IMR-90 (cell line): ENCODE measurements around the gene ATXN1. TPM values are rescaled to one million over a fixed set of nuclear protein-coding genes. Genes with fewer than 3 reads are reported as not detected.

Source experiments
- RAD21 ChIP-seq: IDR thresholded peaks from 2 replicates; pipeline ENCODE4 v1.6.1; 2012; ENCODE audit warnings: low read length, improper control_type of control experiment
- polyA plus RNA-seq, 3 experiments: library from polyadenylated mRNA; depleted of rRNA; stranded (reverse); fragments of >200 nt; gene quantifications; 2 replicates each; pipeline ENCODE4 v1.2.3, GENCODE V29; 2012; ENCODE audit warnings: low replicate concordance in 1 of 3
- total RNA-seq: library from RNA; depleted of rRNA; stranded (reverse); fragments of >200 nt; gene quantifications from 2 replicates; pipeline ENCODE4 v1.2.3, GENCODE V29; 2012
- TF ChIP-seq, protein P1 (sequence below): conservative IDR thresholded peaks from 2 replicates; pipeline ENCODE4 v1.5.1; 2012; ENCODE audit warnings: mild to moderate bottlenecking, low read depth, low read length, improper control_type of control experiment

The ATXN1 gene
- total and polyA plus RNA-seq, 2 of the 4 experiments (the other 2 are of a cell fraction) = 7.3 to 11.1 TPM

DNA sequence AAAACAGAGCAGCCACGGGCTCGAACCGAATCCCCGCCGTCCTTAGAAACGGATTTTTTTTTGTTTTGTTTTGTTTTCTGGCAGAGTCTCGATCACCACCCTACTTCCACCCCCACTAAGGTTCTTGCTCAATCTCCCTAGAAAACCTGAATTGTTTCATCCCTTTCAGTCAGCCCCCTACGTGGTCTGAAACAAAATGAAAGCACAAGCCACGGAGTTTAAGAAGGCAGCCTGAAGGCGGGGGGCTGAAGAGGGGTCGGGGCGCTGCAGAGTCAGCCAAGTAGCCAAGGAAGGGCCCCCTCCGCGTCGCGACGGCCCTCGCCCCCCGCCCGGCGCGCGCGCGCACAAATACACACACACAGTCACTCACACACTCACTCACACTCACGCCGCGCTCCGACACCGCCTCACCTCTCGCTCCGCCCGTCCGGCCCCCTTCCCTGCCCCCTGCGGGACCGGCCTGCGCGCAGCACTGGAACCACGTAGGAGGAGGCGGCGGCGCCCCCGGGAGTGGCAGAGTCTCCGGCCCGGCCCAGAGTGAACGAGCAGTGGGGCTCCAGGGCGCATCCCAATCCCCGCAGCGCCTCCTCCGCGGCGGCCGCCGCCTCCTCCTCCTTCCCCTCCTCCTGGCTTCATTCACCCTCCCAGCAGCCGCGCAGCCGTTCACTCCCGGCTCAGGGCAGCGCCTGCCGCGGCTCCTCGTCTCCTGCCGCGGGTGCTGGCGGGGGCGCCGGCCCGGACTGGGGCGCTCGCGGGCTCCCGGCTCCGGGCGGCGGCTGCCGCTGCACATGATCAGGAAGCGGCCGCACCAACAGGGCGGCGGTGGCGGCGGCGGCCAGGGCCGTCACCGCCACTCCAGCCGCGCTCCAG lies 1.4 kb downstream of the ATXN1 start (continued):
- TF ChIP-seq, protein P1, sequence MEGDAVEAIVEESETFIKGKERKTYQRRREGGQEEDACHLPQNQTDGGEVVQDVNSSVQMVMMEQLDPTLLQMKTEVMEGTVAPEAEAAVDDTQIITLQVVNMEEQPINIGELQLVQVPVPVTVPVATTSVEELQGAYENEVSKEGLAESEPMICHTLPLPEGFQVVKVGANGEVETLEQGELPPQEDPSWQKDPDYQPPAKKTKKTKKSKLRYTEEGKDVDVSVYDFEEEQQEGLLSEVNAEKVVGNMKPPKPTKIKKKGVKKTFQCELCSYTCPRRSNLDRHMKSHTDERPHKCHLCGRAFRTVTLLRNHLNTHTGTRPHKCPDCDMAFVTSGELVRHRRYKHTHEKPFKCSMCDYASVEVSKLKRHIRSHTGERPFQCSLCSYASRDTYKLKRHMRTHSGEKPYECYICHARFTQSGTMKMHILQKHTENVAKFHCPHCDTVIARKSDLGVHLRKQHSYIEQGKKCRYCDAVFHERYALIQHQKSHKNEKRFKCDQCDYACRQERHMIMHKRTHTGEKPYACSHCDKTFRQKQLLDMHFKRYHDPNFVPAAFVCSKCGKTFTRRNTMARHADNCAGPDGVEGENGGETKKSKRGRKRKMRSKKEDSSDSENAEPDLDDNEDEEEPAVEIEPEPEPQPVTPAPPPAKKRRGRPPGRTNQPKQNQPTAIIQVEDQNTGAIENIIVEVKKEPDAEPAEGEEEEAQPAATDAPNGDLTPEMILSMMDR = no peak
- peak; percentile 21 for TF ChIP-seq RAD21
